GM18868 (cell line): ENCODE data around the gene RANBP1.

Experiments used
- ATAC-seq: cut with Tn5 transposase; IDR thresholded peaks from one replicate; pipeline ENCODE4 v1.9.1; 2021; ENCODE audit warnings: mild to moderate bottlenecking, moderate library complexity; ENCODE audit not compliant: unreplicated experiment

RANBP1 gene

GRCh38 chr22:20087319-20088262 lies 28.3 kb upstream of the RANBP1 start:
- ATAC-seq, result no peak

DNA sequence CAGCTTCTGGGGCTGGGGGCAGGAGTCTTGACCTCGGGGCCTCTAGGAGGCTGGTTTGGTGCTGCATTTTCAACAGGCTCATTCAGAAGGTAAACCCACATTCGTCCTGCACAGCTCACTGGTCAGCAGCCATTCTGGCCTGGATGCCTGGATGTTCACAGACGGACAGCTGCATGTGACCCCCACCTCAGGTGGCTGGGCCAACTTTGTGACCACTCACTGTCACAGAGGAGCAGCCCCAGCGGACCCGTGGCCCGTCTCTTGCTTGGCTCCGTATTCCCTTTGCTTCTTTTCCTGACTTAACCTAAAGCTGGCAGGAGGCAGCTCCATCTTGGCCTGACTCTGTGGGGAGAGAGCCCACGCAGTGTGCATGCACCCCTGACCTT lies 27.6 kb upstream of the RANBP1 start:
- no peak for ATAC-seq

- ATAC-seq, result no peak
Observed at GRCh38 chr22:20089226-20089976, 26.5 kb upstream of the RANBP1 start.

- ATAC-seq, result no peak
Observed at GRCh38 chr22:20089977-20090729, 25.8 kb upstream of the RANBP1 start.

DNA sequence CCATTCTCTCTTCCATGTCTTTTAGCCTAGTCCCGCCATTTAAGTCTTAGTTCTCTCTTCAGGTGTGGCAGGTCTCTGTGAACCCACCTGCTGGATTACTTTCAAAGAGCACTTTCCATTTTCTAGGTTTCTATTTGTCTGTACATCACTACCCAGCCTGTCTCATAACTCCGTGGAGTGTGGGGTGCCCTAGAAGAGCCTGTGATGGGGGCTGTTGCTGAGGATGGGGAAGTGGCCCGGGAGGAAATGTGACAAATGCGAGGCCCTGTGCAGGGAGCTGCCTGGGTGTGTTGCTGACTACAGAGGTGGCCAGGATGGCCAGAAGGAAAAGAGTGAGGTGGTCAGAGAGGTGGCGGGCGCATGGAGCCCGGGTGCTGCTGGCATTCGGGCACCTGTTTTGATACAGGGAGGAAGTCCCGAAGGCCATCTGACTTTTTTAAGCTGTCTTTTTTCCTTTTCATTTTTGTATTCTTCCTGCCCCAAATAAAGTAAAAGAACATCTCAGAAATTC lies 25.1 kb upstream of the RANBP1 start:
- no peak for ATAC-seq

DNA sequence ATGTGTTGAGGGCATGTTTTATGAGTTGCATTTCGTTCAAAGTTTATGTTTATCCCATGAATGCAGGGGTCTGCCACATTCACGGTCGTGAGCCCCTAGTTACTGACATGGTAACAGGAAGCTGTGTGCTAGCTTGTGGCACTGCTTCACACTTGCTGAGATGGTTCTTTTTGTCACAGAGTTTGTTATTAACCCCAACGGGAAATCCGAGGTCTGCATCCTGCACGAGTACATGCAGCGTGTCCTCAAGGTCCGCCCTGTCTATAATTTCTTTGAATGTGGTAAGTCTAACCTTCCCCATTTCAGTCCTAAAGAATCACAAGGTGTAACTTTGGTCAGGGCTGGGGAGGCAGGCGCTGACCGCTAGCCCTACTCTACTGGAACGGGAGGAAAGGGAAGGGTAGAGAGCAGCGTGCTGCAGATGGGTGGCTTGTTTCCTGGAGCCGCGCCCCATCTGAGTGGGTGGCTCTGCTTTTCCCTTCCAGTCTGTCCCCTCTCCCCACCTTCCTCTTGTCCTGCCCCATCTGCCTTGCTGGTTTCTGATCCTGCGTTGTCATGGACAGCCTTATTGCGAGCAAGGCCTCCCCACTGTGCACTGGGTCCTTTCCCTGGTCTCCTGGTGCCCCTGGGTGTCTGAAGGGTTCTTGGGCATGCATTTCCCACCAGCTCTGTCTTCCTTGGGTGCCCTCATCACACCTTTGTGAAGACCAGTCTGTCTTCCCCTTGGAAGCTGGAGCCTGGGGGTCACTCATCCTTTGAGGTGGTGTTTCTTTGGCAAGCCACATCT lies 24.0 kb upstream of the RANBP1 start:
- ATAC-seq, result no peak

DNA sequence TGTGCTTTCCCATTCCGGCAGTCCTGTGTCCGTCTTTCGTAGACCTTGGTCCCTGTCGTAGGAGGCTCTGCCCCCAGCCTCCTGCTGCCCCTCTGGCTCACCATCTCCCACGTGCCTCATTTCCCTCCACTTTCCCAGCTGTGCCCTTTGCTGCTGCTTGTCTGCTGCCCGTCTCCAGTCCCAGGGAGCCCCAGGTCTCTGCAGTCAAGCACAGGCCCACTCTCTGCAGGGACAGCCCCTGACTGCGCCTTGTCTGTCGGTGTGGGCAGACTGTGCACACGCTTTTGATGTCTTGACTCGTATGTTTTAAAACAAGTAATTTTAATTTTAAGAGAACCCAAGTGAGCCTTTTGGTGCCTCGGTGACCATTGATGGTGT lies 23.4 kb upstream of the RANBP1 start:
- no peak for ATAC-seq

DNA sequence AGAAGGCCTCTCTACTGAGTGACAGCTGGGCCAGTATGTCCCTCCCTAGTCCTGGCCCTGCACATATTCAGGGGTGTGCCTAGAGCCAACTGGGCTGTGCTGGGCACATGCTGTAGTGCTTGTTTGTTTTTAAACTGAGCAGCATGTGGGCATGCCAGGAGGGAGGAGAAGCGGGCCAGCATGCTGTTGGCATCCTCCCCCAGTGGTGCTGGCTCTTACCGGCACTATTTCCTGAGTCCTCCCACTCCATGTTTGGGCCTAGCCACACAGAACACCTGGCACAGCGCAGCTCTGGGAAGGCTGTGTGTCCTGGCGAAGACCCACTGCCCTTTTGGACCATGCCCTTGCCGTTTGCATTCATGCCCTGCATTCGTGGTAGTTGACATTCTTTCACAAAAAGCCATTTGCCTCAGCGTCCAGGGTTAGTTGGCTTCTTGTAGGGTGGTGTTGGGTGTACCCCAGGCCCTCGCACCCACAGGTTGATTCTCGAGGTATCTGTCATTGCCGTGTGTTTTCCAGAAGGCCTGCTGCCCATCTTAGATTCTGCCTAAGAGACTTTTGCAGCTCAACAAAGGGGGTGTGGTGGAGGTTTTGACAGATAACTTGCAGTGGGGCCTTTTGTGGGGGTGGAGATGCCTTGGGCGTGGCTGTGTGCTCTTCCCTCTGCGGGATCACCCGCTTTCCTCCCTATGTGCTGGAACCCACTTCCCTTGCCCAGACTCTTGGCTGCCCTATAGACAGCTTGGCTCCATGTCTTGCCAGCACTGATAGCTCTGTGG lies 22.3 kb upstream of the RANBP1 start:
- ATAC-seq, result no peak

DNA sequence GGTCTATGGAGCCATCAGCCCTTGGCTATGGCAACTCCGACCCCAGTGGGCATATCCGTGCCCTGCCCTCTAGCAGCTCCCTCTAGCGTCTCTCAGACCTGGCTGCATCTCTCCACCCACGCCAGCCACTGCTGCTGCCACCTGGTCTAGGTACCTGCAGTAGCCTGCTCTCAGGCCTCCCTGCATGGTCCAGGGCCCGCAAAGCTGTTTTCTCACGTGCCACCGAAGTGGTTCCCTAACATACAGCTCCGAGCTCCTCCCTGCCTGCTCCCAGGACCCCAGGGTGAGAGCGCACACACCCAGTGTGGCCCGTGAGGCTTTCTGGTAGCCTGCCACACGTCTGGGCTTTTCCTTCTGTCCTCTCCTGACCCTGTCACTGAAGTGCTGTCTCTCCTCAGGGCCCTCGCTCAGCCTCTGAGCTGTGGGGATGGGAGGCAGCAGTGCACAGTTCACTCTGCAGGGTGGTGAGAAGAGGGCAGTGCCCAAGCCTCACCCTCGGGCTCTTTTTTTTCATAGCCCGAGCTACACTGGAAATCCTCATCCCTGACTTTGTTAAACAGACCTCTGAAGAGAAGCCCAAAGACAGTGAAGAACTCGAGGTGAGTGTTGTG lies 21.6 kb upstream of the RANBP1 start:
- no peak for ATAC-seq

DNA sequence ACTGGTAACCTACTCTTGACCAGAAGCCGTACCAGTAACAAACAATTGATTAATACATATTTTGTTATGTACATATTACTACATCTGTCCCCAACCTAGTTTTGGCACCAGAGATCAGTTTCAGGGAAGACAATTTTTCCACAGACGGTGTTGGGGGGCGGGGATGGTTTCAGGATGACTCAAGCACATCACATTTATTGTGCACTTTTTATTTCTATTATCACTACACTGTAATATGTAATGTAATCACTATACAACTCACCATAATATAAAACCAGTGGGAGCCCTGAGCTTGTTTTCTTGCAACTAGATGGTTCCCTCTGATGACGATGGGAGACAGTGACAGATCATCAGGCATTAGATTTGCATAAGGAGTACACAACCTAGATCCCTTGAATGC lies 20.4 kb upstream of the RANBP1 start:
- ATAC-seq, result no peak

- ATAC-seq, result no peak
Observed at GRCh38 chr22:20096574-20097420, 19.1 kb upstream of the RANBP1 start.

DNA sequence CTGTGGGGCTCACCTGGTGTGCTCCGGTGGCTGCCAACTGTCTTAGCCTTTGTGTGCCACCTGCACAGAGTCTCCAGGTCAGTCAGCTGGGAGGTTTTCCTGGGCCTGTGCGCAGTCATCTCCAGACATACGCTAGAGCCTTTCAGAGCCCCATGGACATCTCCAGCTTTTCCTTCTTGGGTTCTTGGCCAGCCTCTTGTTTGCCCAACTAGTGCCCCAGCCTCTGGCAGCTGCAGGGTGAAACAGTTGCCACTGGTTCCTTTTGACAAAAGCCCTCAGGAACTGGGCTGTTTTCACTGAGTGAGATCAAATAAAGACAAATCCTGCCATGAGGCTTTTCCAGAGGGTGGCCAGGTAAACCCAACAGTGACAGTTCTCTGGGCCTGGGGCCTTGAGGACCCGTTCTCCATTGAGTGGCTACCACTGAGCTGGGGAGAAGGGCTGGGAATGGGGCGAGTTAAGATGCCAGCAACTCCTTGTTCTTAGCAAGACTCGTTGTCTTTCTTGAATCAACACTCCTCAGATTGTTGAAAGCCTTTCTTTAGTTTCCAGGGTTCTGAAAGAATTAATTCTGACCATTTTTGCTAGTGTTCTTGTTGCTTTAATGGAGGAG lies 16.7 kb upstream of the RANBP1 start:
- ATAC-seq, result no peak

DNA sequence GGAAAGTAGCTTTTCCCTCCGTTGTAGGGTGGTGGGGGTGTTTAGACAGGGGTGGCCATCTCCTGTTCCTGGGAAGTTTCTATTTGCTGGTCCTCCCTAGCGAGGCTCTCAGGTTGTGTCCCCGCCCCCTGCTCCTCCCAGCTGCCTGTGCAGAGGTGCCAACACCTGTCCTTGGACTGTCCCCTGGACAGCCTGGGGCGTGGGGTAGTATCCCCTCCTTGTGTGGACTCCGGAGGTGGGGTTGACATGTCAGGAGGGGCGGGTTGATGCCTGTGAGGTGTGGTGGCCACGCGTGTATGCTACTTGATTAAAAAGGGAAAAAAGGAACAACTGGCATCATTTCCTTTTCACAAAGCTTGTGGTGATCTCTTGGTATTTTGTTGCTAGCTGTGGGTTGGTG lies 14.3 kb upstream of the RANBP1 start:
- ATAC-seq, result no peak

DNA sequence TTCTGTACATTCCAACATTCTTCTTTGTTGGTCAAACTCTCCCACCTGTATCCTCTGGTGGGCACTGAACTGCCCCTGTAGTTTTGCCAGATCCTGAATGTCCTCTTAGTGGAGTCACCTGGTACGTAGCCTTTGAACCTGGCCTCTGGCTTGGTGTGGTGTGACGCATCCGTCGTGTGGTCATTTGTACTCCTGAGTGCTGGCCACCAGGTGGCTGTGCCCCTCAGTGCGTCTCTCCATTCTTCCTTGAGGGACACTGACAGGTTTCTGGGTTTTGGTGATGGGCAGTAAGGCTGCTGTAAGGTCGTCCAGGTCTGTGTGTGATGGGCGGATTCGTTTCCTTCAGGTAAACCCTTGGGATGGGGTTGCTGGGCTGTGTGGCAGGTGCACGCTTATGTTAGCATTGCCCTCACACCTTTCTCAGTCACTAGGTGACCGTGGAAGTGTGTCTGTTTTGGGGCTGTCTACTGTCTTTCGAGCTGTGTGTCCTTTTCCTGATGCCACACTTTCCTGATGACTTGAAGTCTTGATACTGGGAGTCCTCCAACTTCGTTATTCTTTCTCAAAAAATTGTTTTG lies 13.6 kb upstream of the RANBP1 start:
- ATAC-seq, result no peak

GRCh38 chr22:20105456-20106204 lies 10.3 kb upstream of the RANBP1 start:
- no peak for ATAC-seq

GRCh38 chr22:20106205-20106848 lies 9.6 kb upstream of the RANBP1 start:
- ATAC-seq, result no peak
